ENCODE measurements around the gene NRTN. TPM values are rescaled to one million over a fixed set of nuclear protein-coding genes. Genes with fewer than 3 reads are reported as not detected.

NRTN gene
- polyA plus RNA-seq, 1 donor from 2014 or later, result 0.62 TPM

DNA sequence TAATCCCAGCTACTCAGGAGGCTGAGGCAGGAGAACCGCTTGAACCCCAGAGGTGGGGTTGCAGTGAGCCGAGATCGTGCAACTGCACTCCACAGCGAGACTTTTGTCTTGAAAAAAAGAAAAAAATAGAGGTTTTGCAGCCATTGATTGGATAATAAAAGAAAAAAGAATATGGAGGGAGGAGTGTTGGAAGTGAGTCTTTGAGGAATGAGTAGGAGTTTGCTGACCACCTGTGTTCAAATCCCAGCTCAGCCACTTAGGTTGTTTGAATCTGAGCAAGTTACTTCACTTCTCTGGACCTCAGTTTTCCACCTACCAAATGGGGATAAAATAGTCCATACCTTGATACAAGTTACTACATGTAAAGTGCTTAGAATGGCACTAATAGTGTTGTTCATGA is 6.2 kb downstream of the NRTN start:
- Histone ChIP-seq H3K27me3 (ENCODE audit: insufficient read depth, low read depth, low read length) (peaks cover 8% of the 10 kb centered on the region), H3K27ac (ENCODE audit: low read length) (no peak overlapping the region), H3K9me3 (ENCODE audit: low read length) (no peaks in the 10 kb centered on the region), H3K4me3 (ENCODE audit: low read length) (no peak overlapping the region), H2AFZ (ENCODE audit: low read depth, low read length) (no peak overlapping the region), H3K4me2 (ENCODE audit: low read length) (no peak overlapping the region), H3K79me2 (replicated peaks; ENCODE audit: insufficient read depth, low read length) (no peaks in the 10 kb centered on the region), H3K36me3 (ENCODE audit: insufficient read depth, low read length) (no peaks in the 10 kb centered on the region), H4K20me1 (ENCODE audit: insufficient read depth) (no peaks in the 10 kb centered on the region), H3K9me2 (ENCODE audit: insufficient read depth, low read length) (no peaks in the 10 kb centered on the region), H3F3A (ENCODE audit: insufficient read depth, low read length, poor library complexity, severe bottlenecking) (no peaks in the 10 kb centered on the region), H3K9ac (ENCODE audit: low read length) (no peak overlapping the region)
- no peak for TF ChIP-seq SMC3 (conservative IDR thresholded peaks at IDR 0.05; ENCODE audit: poor library complexity)
- TF ChIP-seq POLR2AphosphoS5 (IDR thresholded peaks at IDR 0.05), result no peak
- no peak for TF ChIP-seq EP300 (conservative IDR thresholded peaks at IDR 0.05; ENCODE audit: poor library complexity, severe bottlenecking)
- TF ChIP-seq, protein P1, sequence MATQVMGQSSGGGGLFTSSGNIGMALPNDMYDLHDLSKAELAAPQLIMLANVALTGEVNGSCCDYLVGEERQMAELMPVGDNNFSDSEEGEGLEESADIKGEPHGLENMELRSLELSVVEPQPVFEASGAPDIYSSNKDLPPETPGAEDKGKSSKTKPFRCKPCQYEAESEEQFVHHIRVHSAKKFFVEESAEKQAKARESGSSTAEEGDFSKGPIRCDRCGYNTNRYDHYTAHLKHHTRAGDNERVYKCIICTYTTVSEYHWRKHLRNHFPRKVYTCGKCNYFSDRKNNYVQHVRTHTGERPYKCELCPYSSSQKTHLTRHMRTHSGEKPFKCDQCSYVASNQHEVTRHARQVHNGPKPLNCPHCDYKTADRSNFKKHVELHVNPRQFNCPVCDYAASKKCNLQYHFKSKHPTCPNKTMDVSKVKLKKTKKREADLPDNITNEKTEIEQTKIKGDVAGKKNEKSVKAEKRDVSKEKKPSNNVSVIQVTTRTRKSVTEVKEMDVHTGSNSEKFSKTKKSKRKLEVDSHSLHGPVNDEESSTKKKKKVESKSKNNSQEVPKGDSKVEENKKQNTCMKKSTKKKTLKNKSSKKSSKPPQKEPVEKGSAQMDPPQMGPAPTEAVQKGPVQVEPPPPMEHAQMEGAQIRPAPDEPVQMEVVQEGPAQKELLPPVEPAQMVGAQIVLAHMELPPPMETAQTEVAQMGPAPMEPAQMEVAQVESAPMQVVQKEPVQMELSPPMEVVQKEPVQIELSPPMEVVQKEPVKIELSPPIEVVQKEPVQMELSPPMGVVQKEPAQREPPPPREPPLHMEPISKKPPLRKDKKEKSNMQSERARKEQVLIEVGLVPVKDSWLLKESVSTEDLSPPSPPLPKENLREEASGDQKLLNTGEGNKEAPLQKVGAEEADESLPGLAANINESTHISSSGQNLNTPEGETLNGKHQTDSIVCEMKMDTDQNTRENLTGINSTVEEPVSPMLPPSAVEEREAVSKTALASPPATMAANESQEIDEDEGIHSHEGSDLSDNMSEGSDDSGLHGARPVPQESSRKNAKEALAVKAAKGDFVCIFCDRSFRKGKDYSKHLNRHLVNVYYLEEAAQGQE (IDR thresholded peaks at IDR 0.05; ENCODE audit: borderline replicate concordance), result no peak
- no peak for TF ChIP-seq CTCF (IDR thresholded peaks at IDR 0.05; ENCODE audit: poor library complexity, severe bottlenecking)
- no peak for TF ChIP-seq EZH2 (IDR thresholded peaks at IDR 0.05; ENCODE audit: borderline replicate concordance, insufficient read depth, low read length, poor library complexity, severe bottlenecking)
- no peak for TF ChIP-seq TAF1 (IDR thresholded peaks at IDR 0.05; ENCODE audit: low read depth)
- TF ChIP-seq MXI1 (conservative IDR thresholded peaks at IDR 0.05; ENCODE audit: poor library complexity, severe bottlenecking), result no peak
- no peak for TF ChIP-seq RAD21 (conservative IDR thresholded peaks at IDR 0.05)

- TF ChIP-seq MXI1 (conservative IDR thresholded peaks at IDR 0.05; ENCODE audit: poor library complexity, severe bottlenecking), result no peak
- TF ChIP-seq POLR2AphosphoS5 (IDR thresholded peaks at IDR 0.05), result no peak
- no peak for TF ChIP-seq SMC3 (conservative IDR thresholded peaks at IDR 0.05; ENCODE audit: poor library complexity)
- TF ChIP-seq CTCF (IDR thresholded peaks at IDR 0.05; ENCODE audit: poor library complexity, severe bottlenecking), result no peak
- TF ChIP-seq TAF1 (IDR thresholded peaks at IDR 0.05; ENCODE audit: low read depth), result no peak
- TF ChIP-seq RAD21 (conservative IDR thresholded peaks at IDR 0.05), result no peak
- no peak for TF ChIP-seq EP300 (conservative IDR thresholded peaks at IDR 0.05; ENCODE audit: poor library complexity, severe bottlenecking)
- no peak for TF ChIP-seq EZH2 (IDR thresholded peaks at IDR 0.05; ENCODE audit: borderline replicate concordance, insufficient read depth, low read length, poor library complexity, severe bottlenecking)
- TF ChIP-seq, protein P1 (IDR thresholded peaks at IDR 0.05; ENCODE audit: borderline replicate concordance), result no peak
- H3F3A ChIP-seq (ENCODE audit: insufficient read depth, low read length, poor library complexity, severe bottlenecking), result no peaks in the 10 kb centered on the region
- no peak overlapping the region for H3K9ac ChIP-seq (ENCODE audit: low read length)
- no peaks in the 10 kb centered on the region for H3K36me3 ChIP-seq (ENCODE audit: insufficient read depth, low read length)
- no peaks in the 10 kb centered on the region for H3K79me2 ChIP-seq (replicated peaks; ENCODE audit: insufficient read depth, low read length)
- H3K9me2 ChIP-seq (ENCODE audit: insufficient read depth, low read length), result no peaks in the 10 kb centered on the region
- H4K20me1 ChIP-seq (ENCODE audit: insufficient read depth), result no peaks in the 10 kb centered on the region
- no peaks in the 10 kb centered on the region for H3K27me3 ChIP-seq (ENCODE audit: insufficient read depth, low read depth, low read length)
- H2AFZ ChIP-seq (ENCODE audit: low read depth, low read length), result no peak overlapping the region
- H3K27ac ChIP-seq (ENCODE audit: low read length), result no peak overlapping the region
- H3K4me2 ChIP-seq (ENCODE audit: low read length), result no peak overlapping the region
- H3K9me3 ChIP-seq (ENCODE audit: low read length), result no peaks in the 10 kb centered on the region
- H3K4me3 ChIP-seq (ENCODE audit: low read length), result no peak overlapping the region
These were observed 9.4 kb downstream of the NRTN start for GRCh38 chr19:5814123-5814851.
